ENCODE data around the gene LPCAT1.

The LPCAT1 gene

DNA sequence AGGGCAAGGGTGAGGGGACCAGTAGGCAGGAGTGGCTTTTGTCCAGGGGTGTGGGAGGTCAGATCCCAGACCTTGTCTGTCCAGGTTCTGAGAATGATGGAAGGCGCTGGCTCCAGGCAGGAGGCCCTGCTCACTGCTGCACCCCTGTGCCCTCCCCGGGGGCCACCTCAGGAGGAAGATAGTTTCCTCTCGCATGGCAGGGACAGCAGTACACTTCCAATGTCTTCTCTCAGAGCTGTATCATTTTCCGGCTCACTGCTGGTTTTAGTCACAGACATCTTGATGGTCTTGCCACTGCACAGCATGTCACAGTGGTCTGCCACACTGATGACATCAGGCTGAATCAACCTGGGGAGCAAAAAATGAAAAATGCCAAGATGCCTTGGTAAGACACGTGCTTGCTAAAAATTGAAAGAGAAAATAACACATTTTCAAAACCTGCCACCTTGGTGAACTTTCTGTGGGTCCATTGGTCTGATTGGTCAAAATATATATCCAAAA, 75.2 kb downstream of the LPCAT1 start:
- TF ChIP-seq, protein P1, sequence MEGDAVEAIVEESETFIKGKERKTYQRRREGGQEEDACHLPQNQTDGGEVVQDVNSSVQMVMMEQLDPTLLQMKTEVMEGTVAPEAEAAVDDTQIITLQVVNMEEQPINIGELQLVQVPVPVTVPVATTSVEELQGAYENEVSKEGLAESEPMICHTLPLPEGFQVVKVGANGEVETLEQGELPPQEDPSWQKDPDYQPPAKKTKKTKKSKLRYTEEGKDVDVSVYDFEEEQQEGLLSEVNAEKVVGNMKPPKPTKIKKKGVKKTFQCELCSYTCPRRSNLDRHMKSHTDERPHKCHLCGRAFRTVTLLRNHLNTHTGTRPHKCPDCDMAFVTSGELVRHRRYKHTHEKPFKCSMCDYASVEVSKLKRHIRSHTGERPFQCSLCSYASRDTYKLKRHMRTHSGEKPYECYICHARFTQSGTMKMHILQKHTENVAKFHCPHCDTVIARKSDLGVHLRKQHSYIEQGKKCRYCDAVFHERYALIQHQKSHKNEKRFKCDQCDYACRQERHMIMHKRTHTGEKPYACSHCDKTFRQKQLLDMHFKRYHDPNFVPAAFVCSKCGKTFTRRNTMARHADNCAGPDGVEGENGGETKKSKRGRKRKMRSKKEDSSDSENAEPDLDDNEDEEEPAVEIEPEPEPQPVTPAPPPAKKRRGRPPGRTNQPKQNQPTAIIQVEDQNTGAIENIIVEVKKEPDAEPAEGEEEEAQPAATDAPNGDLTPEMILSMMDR (conservative IDR thresholded peaks at IDR 0.05; ENCODE audit: low read depth): no peak
- ChIA-PET CTCF (no interaction called here), POLR2A (ENCODE audit: low non-redundant PET) (no interaction called here)
- H3K27ac ChIP-seq: no peak overlapping the region
- DNase-seq (ENCODE audit: low spot score): no peak

GRCh38 chr5:1447671-1448361, 75.9 kb downstream of the LPCAT1 start:
- POLR2A ChIA-PET (ENCODE audit: low non-redundant PET): no interaction called here
- no peak for DNase-seq (ENCODE audit: low spot score)
- TF ChIP-seq, protein P1 (conservative IDR thresholded peaks at IDR 0.05; ENCODE audit: low read depth): no peak
- H3K27ac ChIP-seq: no peak overlapping the region
- CTCF ChIA-PET: interaction anchor here (0.6 kb wide), 1 partner anchor 121 kb away, joined by 3 read pairs; no protein-coding TSS in a partner anchor

- TF ChIP-seq, protein P1 (conservative IDR thresholded peaks at IDR 0.05; ENCODE audit: low read depth): no peak
- ChIA-PET CTCF (interaction anchor here (0.6 to 1.2 kb wide), 2 partner anchors 120 to 198 kb away, joined by 3 read pairs; no protein-coding TSS in a partner anchor), POLR2A (ENCODE audit: low non-redundant PET) (no interaction called here)
- H3K27ac ChIP-seq: no peak overlapping the region
- no peak for DNase-seq (ENCODE audit: low spot score)
Observed at GRCh38 chr5:1446602-1447343, 77.0 kb downstream of the LPCAT1 start.

DNA sequence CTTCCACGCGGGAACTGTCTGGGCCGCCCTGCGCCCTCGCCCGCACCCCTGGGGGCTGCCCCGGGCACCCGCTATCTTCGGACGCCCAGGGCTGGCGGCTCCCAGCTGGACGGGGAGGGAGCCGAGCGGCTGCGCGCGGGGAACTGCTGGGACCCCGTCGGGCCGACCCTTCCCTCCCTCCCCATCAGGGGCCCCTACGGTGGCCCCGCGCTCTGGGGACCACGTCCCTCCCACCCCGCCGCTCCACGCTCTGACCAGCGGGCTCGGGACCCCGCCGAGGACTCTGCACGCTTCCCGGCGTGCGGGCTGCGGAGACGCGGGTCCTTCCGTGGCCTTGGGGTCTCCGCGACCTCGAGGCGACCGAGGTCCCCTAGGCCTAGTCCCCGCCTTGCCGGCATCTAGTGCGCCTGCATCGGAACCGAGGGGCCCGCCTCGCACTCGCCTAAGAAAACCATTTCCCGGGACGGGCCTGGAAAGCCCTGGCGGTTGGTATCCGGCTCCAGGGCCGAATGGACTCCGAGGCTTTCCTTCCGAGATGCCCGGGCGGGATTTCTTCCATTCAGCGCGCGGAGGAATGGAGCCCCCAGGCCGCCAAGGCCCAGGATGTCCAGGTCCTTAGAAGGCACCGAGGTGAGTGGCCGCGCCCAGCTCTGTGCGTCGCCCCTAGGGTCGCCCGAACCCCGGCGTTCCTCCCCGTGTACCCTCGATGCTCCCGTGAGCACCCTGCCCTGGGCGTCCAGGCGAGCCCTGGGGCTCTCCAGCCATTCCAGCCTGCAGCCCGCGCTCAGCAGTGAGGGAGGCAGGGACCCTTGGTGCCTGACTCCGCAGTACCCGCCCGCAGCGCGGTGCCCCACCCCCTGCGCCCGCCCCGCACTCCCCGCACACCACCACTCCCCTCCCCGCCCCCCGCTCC, 77.8 kb downstream of the LPCAT1 start:
- no peak overlapping the region for H3K27ac ChIP-seq
- no peak for DNase-seq (ENCODE audit: low spot score)
- ChIA-PET CTCF (interaction anchor here (1.2 kb wide), 1 partner anchor 199 kb away, joined by 3 read pairs; no protein-coding TSS in a partner anchor), POLR2A (ENCODE audit: low non-redundant PET) (no interaction called here)
- TF ChIP-seq, protein P1 (conservative IDR thresholded peaks at IDR 0.05; ENCODE audit: low read depth): no peak

- TF ChIP-seq, protein P1 (conservative IDR thresholded peaks at IDR 0.05; ENCODE audit: low read depth): no peak
- ChIA-PET POLR2A (ENCODE audit: low non-redundant PET) (no interaction called here), CTCF (no interaction called here)
- DNase-seq (ENCODE audit: low spot score): no peak
- no peak within 1 kb of the TSS for H3K27ac ChIP-seq
Observed at GRCh38 chr5:1445313-1445688, 78.5 kb downstream of the LPCAT1 start, which contains the start of gene SLC6A3. Gene SLC6A3 (minus strand): TSS chr5:1445440. CDS start chr5:1443197, 2,243 bp downstream.

Measured in RWPE1 (cell line).